Kidney (tissue), 14 donors: ENCODE measurements around the gene MDFI. TPM values are rescaled to one million over a fixed set of nuclear protein-coding genes. Genes with fewer than 3 reads are reported as not detected.

Experiments
- DNase-seq, 5 donors: peaks; one replicate each; pipeline ENCODE4 v3.0.0-alpha.2; 2013 to 2020
- FAIRE-seq: peaks from 2 replicates; lab custom pipeline; 2012; peaks lifted over from hg19 to GRCh38; lab: Jason Lieb, UNC
- H3K27ac ChIP-seq, 2 donors: one replicate each; pipeline ENCODE4 v1.7.0; 2013; ENCODE audit warnings: low read depth in 2 of 2, low read length in 2 of 2, inconsistent platforms in 1 of 2
- H3K27me3 ChIP-seq: one replicate; pipeline ENCODE4 v1.7.1; 2013; ENCODE audit warnings: low read length, inconsistent platforms; ENCODE audit not compliant: control insufficient read depth, insufficient read depth
- H3K36me3 ChIP-seq, 3 donors: one replicate each; pipeline versions ENCODE4 v1.7.0 to v1.7.1; 2013; ENCODE audit warnings: low read length in 3 of 3, control low read depth in 1 of 3, inconsistent platforms in 1 of 3; ENCODE audit not compliant: insufficient read depth in 3 of 3, control insufficient read depth in 2 of 3
- H3K4me1 ChIP-seq, 3 donors: one replicate each; pipeline versions ENCODE4 v1.7.0 to v1.7.1; 2013; ENCODE audit warnings: low read length in 3 of 3, inconsistent platforms in 1 of 3, low read depth in 1 of 3; ENCODE audit not compliant: control insufficient read depth in 2 of 3, insufficient read depth in 2 of 3
- H3K4me3 ChIP-seq, 3 donors: one replicate each; pipeline versions ENCODE4 v1.7.0 to v1.8.1; 2013; ENCODE audit warnings: low read length in 3 of 3, control low read depth in 1 of 3, inconsistent platforms in 1 of 3
- H3K9ac ChIP-seq, 3 donors: one replicate each; pipeline versions ENCODE4 v1.7.0 to v1.7.1; 2013; ENCODE audit warnings: low read length in 3 of 3, control low read depth in 1 of 3, inconsistent platforms in 1 of 3
- H3K9me3 ChIP-seq, 3 donors: one replicate each; pipeline versions ENCODE4 v1.7.0 to v1.7.1; 2013; ENCODE audit warnings: low read length in 3 of 3, control low read depth in 1 of 3, inconsistent platforms in 1 of 3; ENCODE audit not compliant: control insufficient read depth in 2 of 3, insufficient read depth in 1 of 3
- intact Hi-C: fragments of 100-400 bp; cut with DNase I; formaldehyde crosslinking; loops from one replicate; pipeline ENCODE4 v1.11.1; 2022
- polyA plus RNA-seq: library from polyadenylated mRNA; stranded (reverse); fragments of 350-450 nt; fragmentation: Illumina TruSeq; extraction: RNeasy Lipid Tissue Mini Kit (QIAGEN cat#74804); gene quantifications from one replicate; pipeline ENCODE4 v1.2.3, GENCODE V29; 2014; ENCODE audit warnings: low read depth, low replicate concordance; ENCODE audit not compliant: insufficient read depth
- total RNA-seq: library from RNA; stranded (reverse); fragmentation: NEBNext Ultra II Directional; extraction: Animal tissue kit (Norgen Biotek cat#: 25700); gene quantifications from one replicate; pipeline ENCODE4 v1.2.1, GENCODE V29; 2021
- TF ChIP-seq, protein P1 (sequence below): IDR thresholded peaks from 3 replicates; pipeline ENCODE4 v1.5.1; 2012; ENCODE audit warnings: mild to moderate bottlenecking, moderate library complexity, borderline replicate concordance; ENCODE audit not compliant: insufficient read depth; ENCODE audit errors: extremely low read depth
- donor health status: control.
- donor health status: control.
- donor health status: control.
- donor health status: control.
- donor health status: control.
- donor health status: DM: yes; HTN: yes; CAD: no.
- donor health status: Normal renal cell carcinoma (clear cell type).

Gene MDFI
- total and polyA plus RNA-seq, 2 donors from 2014 or later: 2.3 to 16.9 TPM

DNA sequence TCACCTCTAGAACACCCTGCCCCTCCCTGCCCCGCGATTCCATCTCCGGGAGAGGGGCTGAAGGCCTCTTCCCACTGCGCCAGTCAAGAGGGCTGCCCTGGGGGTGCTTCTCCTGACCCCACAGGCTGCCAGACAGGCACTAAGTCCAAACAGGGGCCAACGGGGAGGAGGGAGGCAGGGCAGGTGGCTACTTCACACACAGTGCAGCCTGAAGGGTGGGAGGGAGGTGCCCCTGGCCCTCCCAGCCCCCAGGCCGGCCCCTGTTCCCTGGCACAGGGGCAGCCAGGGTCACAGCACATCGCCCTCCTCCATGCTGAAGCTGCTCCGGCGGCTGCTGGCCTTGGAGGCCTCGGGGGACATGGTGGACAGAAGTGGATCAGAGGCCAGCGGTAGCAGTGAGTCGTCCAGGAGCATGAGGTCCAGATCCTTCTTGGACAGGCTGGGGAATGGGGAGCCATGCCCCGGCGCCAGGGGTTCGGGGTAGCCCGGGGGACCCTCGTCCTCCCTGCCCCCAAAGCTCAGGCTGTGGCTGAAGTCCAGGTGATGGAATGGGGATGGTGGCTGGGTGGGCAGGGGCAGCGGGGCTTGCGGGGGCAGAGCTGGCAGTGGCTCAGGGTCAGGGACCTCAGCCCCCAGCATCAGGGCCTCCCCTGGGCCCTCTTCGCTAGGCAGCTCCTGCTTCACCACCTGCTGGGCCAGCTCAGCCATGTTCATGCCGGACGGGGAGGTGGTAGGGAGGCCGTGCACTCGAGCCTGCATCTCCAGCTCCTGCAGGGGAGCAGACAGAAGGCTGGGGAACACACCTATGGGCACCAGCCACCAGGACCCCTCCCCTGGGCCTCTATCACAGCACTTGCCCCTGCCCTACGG is 46.3 kb downstream of the MDFI start:
- peak in 2 of 5 donors; percentile 59 to 76 for DNase-seq
- Histone ChIP-seq H3K9ac (no peak overlapping the region), H3K27ac (peak overlapping the region in 1 of 2 donors; percentile 62), H3K36me3 (peaks cover 0 to 19% (median 11%) of the 10 kb centered on the region in 3 donors), H3K4me3 (no peak overlapping the region), H3K9me3 (no peaks in the 10 kb centered on the region), H3K4me1 (peaks cover 0 to 21% (median 6%) of the 10 kb centered on the region in 3 donors), H3K27me3 (no peaks in the 10 kb centered on the region)
- TF ChIP-seq, protein P1, sequence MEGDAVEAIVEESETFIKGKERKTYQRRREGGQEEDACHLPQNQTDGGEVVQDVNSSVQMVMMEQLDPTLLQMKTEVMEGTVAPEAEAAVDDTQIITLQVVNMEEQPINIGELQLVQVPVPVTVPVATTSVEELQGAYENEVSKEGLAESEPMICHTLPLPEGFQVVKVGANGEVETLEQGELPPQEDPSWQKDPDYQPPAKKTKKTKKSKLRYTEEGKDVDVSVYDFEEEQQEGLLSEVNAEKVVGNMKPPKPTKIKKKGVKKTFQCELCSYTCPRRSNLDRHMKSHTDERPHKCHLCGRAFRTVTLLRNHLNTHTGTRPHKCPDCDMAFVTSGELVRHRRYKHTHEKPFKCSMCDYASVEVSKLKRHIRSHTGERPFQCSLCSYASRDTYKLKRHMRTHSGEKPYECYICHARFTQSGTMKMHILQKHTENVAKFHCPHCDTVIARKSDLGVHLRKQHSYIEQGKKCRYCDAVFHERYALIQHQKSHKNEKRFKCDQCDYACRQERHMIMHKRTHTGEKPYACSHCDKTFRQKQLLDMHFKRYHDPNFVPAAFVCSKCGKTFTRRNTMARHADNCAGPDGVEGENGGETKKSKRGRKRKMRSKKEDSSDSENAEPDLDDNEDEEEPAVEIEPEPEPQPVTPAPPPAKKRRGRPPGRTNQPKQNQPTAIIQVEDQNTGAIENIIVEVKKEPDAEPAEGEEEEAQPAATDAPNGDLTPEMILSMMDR: no peak
- intact Hi-C loops: loop anchor here (5.0 kb wide), 1 partner anchor 82 kb away; no protein-coding TSS in a partner anchor
- no peak for FAIRE-seq

DNA sequence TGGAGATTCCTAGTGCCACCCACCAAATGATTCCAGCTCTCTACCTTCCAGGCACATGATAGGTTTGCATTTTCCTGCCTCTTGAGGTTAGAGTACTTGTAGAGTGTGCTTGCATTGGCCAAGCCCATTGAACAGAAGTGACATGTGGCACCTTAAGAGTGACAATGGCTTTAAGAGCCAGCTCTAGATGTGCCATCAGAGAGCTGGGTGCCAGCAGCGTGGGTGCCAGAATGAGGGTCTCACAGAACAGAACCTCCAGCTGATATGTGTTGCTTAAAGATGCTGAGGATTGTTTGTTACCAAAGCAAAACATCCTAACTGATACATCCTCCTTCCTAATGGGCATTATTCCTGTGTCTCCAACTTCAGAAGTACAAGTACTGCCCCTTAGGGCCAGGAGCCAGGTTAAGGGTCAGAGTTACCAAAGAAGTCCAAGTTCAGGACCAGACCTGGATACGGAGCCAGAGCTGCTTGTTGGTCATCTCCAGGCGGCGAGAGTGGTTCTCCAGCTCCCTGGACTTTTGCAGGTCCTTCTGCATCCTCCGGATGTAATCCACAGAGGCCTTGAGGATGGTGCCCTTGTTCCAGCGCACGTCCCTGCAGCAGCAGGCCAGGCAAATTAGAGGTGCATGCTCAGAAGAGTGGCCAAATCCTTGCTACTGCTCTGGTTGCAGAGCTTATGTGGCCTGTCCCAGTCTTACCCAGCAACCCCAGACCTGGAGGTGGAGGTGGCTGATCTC is 47.5 kb downstream of the MDFI start:
- FAIRE-seq (no peak), DNase-seq (peak in 1 of 5 donors; percentile 23)
- TF ChIP-seq, protein P1: no peak
- H3K36me3 ChIP-seq: peaks cover 0 to 19% (median 11%) of the 10 kb centered on the region in 3 donors
- H3K27me3 ChIP-seq: no peaks in the 10 kb centered on the region
- intact Hi-C loops: no loop called here
- H3K27ac ChIP-seq: no peak overlapping the region
- peaks cover 0 to 21% (median 6%) of the 10 kb centered on the region in 3 donors for H3K4me1 ChIP-seq
- no peaks in the 10 kb centered on the region for H3K9me3 ChIP-seq
- no peak overlapping the region for H3K4me3 ChIP-seq
- H3K9ac ChIP-seq: no peak overlapping the region

DNA sequence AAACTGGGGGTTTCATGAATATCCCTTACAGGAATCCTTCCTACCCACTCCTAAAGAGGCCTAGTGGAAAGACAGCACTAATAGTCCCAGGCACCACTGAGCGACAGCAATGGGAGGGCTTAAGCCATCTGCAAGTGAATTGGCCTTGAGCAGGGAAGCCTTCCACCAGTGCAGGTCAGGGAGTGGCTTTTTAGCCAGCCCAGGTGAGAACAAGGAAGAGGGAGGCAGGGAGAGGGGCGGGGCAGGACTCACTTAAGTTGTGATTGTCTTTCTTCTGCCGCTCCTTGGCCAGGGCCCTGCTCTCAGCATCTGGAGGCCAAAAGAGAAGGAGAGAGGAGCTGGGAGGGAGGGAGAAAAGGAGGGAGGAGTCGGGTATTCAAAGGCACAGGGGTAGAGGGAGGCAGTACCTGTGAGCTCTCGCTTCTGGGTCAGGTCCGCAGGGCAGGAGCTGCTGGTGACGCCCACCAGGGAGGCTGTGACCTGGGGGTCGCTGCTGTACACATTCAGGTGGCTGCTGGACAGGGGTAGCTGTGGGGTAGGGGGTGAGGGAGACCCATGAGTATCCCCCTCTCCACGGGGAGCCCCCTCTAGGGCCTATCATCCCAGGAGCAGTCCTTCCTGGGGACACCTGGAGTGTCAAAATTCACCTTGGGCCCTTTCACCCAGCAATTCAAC is 49.4 kb downstream of the MDFI start:
- peaks cover 0 to 19% (median 3%) of the 10 kb centered on the region in 3 donors for H3K4me1 ChIP-seq
- peak overlapping the region in 1 of 3 donors; percentile 56 for H3K9ac ChIP-seq
- FAIRE-seq: no peak
- intact Hi-C loops: no loop called here
- H3K27me3 ChIP-seq: no peaks in the 10 kb centered on the region
- H3K4me3 ChIP-seq: no peak overlapping the region
- H3K9me3 ChIP-seq: no peaks in the 10 kb centered on the region
- peak overlapping the region; percentile 67 to 86 for H3K27ac ChIP-seq
- H3K36me3 ChIP-seq: peaks cover 0 to 19% (median 11%) of the 10 kb centered on the region in 3 donors
- peak in 1 of 5 donors; percentile 35 for DNase-seq
- TF ChIP-seq, protein P1: no peak
